ENCODE measurements around the gene VDAC1. TPM values are rescaled to one million over a fixed set of nuclear protein-coding genes. Genes with fewer than 3 reads are reported as not detected.

VDAC1 gene
- 100 to 1,000 TPM; 276 to 324 (median 316) TPM for total RNA-seq (2021; fragmentation: NEBNext Ultra II Directional; extraction: Animal tissue kit (Norgen Biotek cat#: 25700))
- long read RNA-seq, transcript VDAC1-201 (9 exons, 1,953 nt): minor isoform, 18 of 785 reads
- long read RNA-seq, transcript VDAC1-203 (9 exons, 1,873 nt): major isoform, 558 of 785 reads
- long read RNA-seq, transcript VDAC1-202 (9 exons, 1,807 nt): minor isoform, 99 of 785 reads
- long read RNA-seq, transcript VDAC1-207 (4 exons, 635 nt): minor isoform, 7 of 785 reads
- long read RNA-seq, partial matches to known transcripts: 63 of 785 reads
- long read RNA-seq, other reads (novel, unspliced or antisense): 35 of 785 reads

DNA sequence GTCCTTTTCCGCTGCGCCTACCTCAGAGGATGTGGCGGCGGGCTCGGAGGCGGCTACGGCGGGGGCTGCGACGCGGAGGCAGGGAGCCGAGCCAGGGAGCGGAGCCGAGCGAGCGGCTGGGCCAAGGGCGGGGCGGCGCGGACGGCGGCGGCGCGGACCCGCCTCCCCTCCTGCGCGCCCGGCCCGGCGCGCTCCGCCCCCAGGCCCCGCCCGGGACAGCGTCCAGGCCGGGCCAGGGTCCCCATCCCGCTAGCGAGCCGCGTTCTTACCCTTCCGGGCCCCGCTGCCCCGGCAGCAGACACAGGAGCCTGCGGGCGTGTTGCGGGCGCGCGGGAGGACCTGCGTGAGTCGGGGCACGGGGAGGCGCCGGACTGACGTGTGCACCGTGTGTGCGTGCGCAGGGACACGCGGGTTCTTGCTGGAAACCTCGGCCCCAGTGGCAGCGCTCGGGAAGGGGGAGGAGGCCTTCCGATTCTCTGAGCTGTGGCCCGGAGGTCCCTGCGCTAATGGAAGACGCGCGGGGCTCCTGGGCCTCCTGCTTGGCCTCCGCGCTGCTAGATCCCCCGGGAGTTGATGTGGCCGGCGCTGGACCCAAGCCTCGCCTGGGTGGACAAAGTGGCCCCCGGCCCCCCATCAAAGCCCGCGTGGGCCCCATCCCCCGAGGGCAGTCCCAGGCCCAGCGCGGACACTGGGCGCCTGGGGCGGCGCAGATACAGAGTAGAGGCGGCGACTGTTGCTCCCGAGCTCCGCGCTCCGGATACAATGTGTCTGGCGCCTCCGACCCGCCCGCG, at the start of gene VDAC1:
VDAC1 (minus strand) TSS at position 350 of the 791 bp plus-strand sequence. CDS start 11,963 bp downstream, outside the sequence.
- Mint-ChIP-seq H3K27ac (peak within 1 kb of the TSS; percentile 93), H3K4me3 (peak within 1 kb of the TSS; percentile 95), H3K9me3 (no peaks in the 10 kb centered on the region), H3K27me3 (ENCODE audit: insufficient read depth) (no peaks in the 10 kb centered on the region; the same call in none of the 2 replicates), H3K4me1 (ENCODE audit: low read depth) (peaks cover 37% of the 10 kb centered on the region), H3K36me3 (ENCODE audit: low read depth) (peaks cover 16% of the 10 kb centered on the region)
- peak; percentile 87 for DNase-seq
- TF ChIP-seq CTCF (IDR thresholded peaks at IDR 0.05): peak; percentile 32; the same call in 1 of the 2 replicates

DNA sequence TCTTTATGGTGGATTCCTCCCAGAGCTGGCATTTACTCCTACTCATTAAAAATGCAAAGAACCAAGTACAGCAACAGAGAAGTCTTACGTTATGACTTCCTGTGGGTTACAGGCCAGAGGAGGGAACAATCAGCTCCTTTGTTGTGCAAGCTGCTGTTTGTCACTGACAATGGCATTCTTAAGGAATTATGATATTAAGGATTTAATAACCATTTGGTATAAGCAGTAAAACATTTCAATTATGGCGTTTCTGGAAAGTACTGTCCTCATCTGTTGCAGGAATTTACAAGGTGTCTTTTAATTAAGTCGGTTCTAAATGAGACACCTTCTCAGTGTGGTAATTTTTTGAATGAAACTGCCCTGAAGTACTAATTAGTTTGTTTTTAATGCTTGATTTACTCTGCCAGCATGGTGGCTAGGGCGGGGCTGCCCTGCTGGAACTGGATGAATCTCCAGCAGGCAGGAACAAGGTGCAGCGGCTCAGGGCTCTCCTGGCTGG, 49.1 kb upstream of the VDAC1 start:
- no peak overlapping the region for H3K27ac Mint-ChIP-seq
- H3K4me3 Mint-ChIP-seq: no peak overlapping the region
- H3K36me3 Mint-ChIP-seq (ENCODE audit: low read depth): no peaks in the 10 kb centered on the region
- DNase-seq: no peak
- peaks cover 4% of the 10 kb centered on the region; the same call in 1 of the 2 replicates for H3K4me1 Mint-ChIP-seq (ENCODE audit: low read depth)
- no peak for TF ChIP-seq CTCF (IDR thresholded peaks at IDR 0.05)
- H3K9me3 Mint-ChIP-seq: no peaks in the 10 kb centered on the region
- H3K27me3 Mint-ChIP-seq (ENCODE audit: insufficient read depth): peaks cover 33% of the 10 kb centered on the region

GRCh38 chr5:134053314-134053839, 48.6 kb upstream of the VDAC1 start:
- Mint-ChIP-seq H3K36me3 (ENCODE audit: low read depth) (no peaks in the 10 kb centered on the region), H3K9me3 (no peaks in the 10 kb centered on the region), H3K27ac (no peak overlapping the region), H3K4me3 (no peak overlapping the region), H3K27me3 (ENCODE audit: insufficient read depth) (peaks cover 34% of the 10 kb centered on the region), H3K4me1 (ENCODE audit: low read depth) (no peaks in the 10 kb centered on the region)
- DNase-seq: no peak
- TF ChIP-seq CTCF (IDR thresholded peaks at IDR 0.05): no peak

DNA sequence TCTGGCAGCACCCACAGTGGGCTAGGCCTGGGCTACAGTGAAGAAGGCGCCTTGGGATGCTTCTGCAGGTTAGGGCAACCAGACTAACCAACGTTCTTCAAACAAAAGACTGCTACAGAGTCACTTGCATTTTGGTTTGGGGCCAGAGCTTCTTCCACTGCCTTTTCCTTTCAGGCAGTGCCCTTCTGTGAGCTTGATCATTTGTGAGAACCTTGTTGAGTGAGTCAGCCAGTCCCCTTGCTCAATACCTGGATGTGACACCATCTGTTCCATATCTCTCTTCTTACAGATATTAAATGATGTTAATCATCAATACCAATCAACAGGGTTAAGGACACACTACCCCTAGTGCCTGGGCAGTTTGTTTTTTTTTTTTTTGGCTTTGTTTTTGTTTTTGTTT, 46.5 kb upstream of the VDAC1 start:
- Mint-ChIP-seq H3K4me1 (ENCODE audit: low read depth) (no peaks in the 10 kb centered on the region), H3K27me3 (ENCODE audit: insufficient read depth) (peaks cover 42% of the 10 kb centered on the region), H3K36me3 (ENCODE audit: low read depth) (no peaks in the 10 kb centered on the region), H3K9me3 (no peaks in the 10 kb centered on the region), H3K4me3 (no peak overlapping the region), H3K27ac (no peak overlapping the region)
- no peak for DNase-seq
- TF ChIP-seq CTCF (IDR thresholded peaks at IDR 0.05): no peak

DNA sequence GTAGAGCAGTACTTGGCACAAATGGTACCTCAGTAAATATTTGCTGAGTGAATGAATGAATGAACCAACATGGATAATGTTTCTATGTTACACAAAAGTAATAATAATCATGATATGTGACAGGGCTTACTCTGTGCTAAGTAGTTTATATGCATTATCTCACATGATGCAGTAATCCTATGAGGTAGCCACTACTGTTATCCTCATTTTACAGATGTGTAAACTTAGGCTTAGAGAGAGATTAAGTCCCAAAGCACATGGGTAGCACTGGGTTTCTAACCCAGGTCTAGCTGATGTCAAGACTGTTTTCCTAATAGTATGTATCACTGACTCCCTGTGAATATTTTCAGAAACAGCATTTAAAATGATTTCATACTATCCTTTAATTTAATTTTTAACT, 44.1 kb upstream of the VDAC1 start:
- TF ChIP-seq CTCF (IDR thresholded peaks at IDR 0.05): no peak
- no peaks in the 10 kb centered on the region for H3K9me3 Mint-ChIP-seq
- H3K4me1 Mint-ChIP-seq (ENCODE audit: low read depth): no peaks in the 10 kb centered on the region
- H3K27me3 Mint-ChIP-seq (ENCODE audit: insufficient read depth): peaks cover 48% of the 10 kb centered on the region
- no peak for DNase-seq
- no peak overlapping the region for H3K4me3 Mint-ChIP-seq
- no peaks in the 10 kb centered on the region for H3K36me3 Mint-ChIP-seq (ENCODE audit: low read depth)
- no peak overlapping the region for H3K27ac Mint-ChIP-seq
